Type B pancreatic cell (in vitro differentiated cells): ENCODE data around the gene MKNK1. TPM values are rescaled to one million over a fixed set of nuclear protein-coding genes. Genes with fewer than 3 reads are reported as not detected.

Experiments
- DNase-seq: peaks from one replicate; pipeline ENCODE4 v3.0.0; 2021; ENCODE audit warnings: mixed read lengths; ENCODE audit not compliant: unreplicated experiment; ENCODE audit errors: extremely low spot score
- H3K27ac Mint-ChIP-seq: 2 replicates; pipeline ENCODE4 v1.8.0; 2021; ENCODE audit warnings: mild to moderate bottlenecking, mixed read lengths
- H3K27me3 Mint-ChIP-seq: 2 replicates; pipeline ENCODE4 v1.8.0; 2021; ENCODE audit warnings: mixed read lengths
- H3K36me3 Mint-ChIP-seq: 2 replicates; pipeline ENCODE4 v1.8.0; 2021; ENCODE audit warnings: mixed read lengths
- H3K4me1 Mint-ChIP-seq: one replicate; pipeline ENCODE4 v1.8.0; 2021; ENCODE audit warnings: mixed read lengths; ENCODE audit not compliant: unreplicated experiment
- H3K4me3 Mint-ChIP-seq: 2 replicates; pipeline ENCODE4 v1.8.0; 2021; ENCODE audit warnings: mild to moderate bottlenecking, mixed read lengths
- H3K9me3 Mint-ChIP-seq: 2 replicates; pipeline ENCODE4 v1.8.0; 2021; ENCODE audit warnings: mixed read lengths
- CTCF ChIP-seq: fragments of 200-600 bp; sonication (generic); conservative IDR thresholded peaks from 2 replicates; pipeline ENCODE4 v1.5.0; 2021; ENCODE audit warnings: antibody characterized with exemption, mild to moderate bottlenecking
- total RNA-seq: library from RNA; stranded (reverse); gene quantifications from 2 replicates; pipeline ENCODE4 v1.2.1, GENCODE V29; 2021; ENCODE audit warnings: low replicate concordance

Gene MKNK1
- total RNA-seq, 1 donor from 2014 or later = 29.4 TPM

GRCh38 chr1:46607345-46608130, 3.5 kb upstream of the MKNK1 start:
- Mint-ChIP-seq H3K9me3 (no peaks in the 10 kb centered on the region), H3K4me3 (no peak overlapping the region), H3K27me3 (no peaks in the 10 kb centered on the region), H3K27ac (no peak overlapping the region), H3K36me3 (peaks cover 4% of the 10 kb centered on the region), H3K4me1 (peaks cover 13% of the 10 kb centered on the region)
- no peak for DNase-seq
- TF ChIP-seq CTCF = no peak

GRCh38 chr1:46606255-46606965, 2.3 kb upstream of the MKNK1 start:
- Mint-ChIP-seq H3K4me1 (peaks cover 19% of the 10 kb centered on the region), H3K36me3 (peaks cover 4% of the 10 kb centered on the region), H3K4me3 (peak overlapping the region; percentile 51), H3K9me3 (no peaks in the 10 kb centered on the region), H3K27ac (no peak overlapping the region), H3K27me3 (no peaks in the 10 kb centered on the region)
- no peak for TF ChIP-seq CTCF
- DNase-seq = no peak

GRCh38 chr1:46605232-46605631, 1.2 kb upstream of the MKNK1 start:
- peak overlapping the region; percentile 93 for H3K4me3 Mint-ChIP-seq
- H3K36me3 Mint-ChIP-seq = peaks cover 4% of the 10 kb centered on the region
- DNase-seq = no peak
- peaks cover 25% of the 10 kb centered on the region for H3K4me1 Mint-ChIP-seq
- H3K27ac Mint-ChIP-seq = no peak overlapping the region
- H3K27me3 Mint-ChIP-seq = no peaks in the 10 kb centered on the region
- TF ChIP-seq CTCF = no peak
- no peaks in the 10 kb centered on the region for H3K9me3 Mint-ChIP-seq

GRCh38 chr1:46603481-46603857, 599 bp downstream of the MKNK1 start:
- no peak for DNase-seq
- peak overlapping the region; percentile 90 for H3K27ac Mint-ChIP-seq
- TF ChIP-seq CTCF = no peak
- peak overlapping the region; percentile 93 for H3K4me3 Mint-ChIP-seq
- no peaks in the 10 kb centered on the region for H3K27me3 Mint-ChIP-seq
- H3K9me3 Mint-ChIP-seq = no peaks in the 10 kb centered on the region
- H3K4me1 Mint-ChIP-seq = peaks cover 25% of the 10 kb centered on the region
- no peaks in the 10 kb centered on the region for H3K36me3 Mint-ChIP-seq

- H3K9me3 Mint-ChIP-seq = no peaks in the 10 kb centered on the region
- peaks cover 25% of the 10 kb centered on the region for H3K4me1 Mint-ChIP-seq
- no peak for DNase-seq
- peak overlapping the region; percentile 67 for H3K4me3 Mint-ChIP-seq
- H3K27ac Mint-ChIP-seq = no peak overlapping the region
- TF ChIP-seq CTCF = no peak
- no peaks in the 10 kb centered on the region for H3K36me3 Mint-ChIP-seq
- H3K27me3 Mint-ChIP-seq = no peaks in the 10 kb centered on the region
These were observed 2.6 kb downstream of the MKNK1 start for GRCh38 chr1:46601257-46602007.
